GM21360 (cell line): ENCODE measurements around the gene FOXP1.

Experiments
- ATAC-seq: cut with Tn5 transposase; IDR thresholded peaks from one replicate; pipeline ENCODE4 v1.9.1; 2021; ENCODE audit warnings: mild to moderate bottlenecking, moderate library complexity; ENCODE audit not compliant: unreplicated experiment

FOXP1 gene

GRCh38 chr3:71510510-71510909, 73.0 kb downstream of the FOXP1 start:
- ATAC-seq: no peak

- ATAC-seq: no peak
Observed at GRCh38 chr3:71509066-71509465, 74.5 kb downstream of the FOXP1 start.

GRCh38 chr3:71505767-71506350, 77.7 kb downstream of the FOXP1 start:
- no peak for ATAC-seq

GRCh38 chr3:71504250-71505036, 79.1 kb downstream of the FOXP1 start:
- no peak for ATAC-seq

GRCh38 chr3:71503525-71504249, 79.8 kb downstream of the FOXP1 start:
- ATAC-seq: no peak

GRCh38 chr3:71502066-71502625, 81.4 kb downstream of the FOXP1 start:
- no peak for ATAC-seq

GRCh38 chr3:71500696-71501095, 82.8 kb downstream of the FOXP1 start:
- ATAC-seq: no peak

- ATAC-seq: no peak
Observed at GRCh38 chr3:71499227-71499876, 84.2 kb downstream of the FOXP1 start.

GRCh38 chr3:71498543-71498942, 85.0 kb downstream of the FOXP1 start:
- no peak for ATAC-seq

GRCh38 chr3:71497971-71498444, 85.5 kb downstream of the FOXP1 start:
- no peak for ATAC-seq

GRCh38 chr3:71497367-71497897, 86.1 kb downstream of the FOXP1 start:
- ATAC-seq: no peak

GRCh38 chr3:71495708-71496472, 87.6 kb downstream of the FOXP1 start:
- no peak for ATAC-seq

- ATAC-seq: no peak
Observed at GRCh38 chr3:71494212-71494611, 89.3 kb downstream of the FOXP1 start.

GRCh38 chr3:71492974-71493771, 90.4 kb downstream of the FOXP1 start:
- no peak for ATAC-seq

GRCh38 chr3:71492566-71492965, 91.0 kb downstream of the FOXP1 start:
- no peak for ATAC-seq

- no peak for ATAC-seq
Observed at GRCh38 chr3:71491154-71491752, 92.3 kb downstream of the FOXP1 start.

GRCh38 chr3:71490692-71491091, 92.8 kb downstream of the FOXP1 start:
- ATAC-seq: no peak

GRCh38 chr3:71489315-71489761, 94.2 kb downstream of the FOXP1 start:
- no peak for ATAC-seq

GRCh38 chr3:71488882-71489281, 94.6 kb downstream of the FOXP1 start:
- ATAC-seq: no peak
